Tibial nerve (tissue), 4 donors: ENCODE data around the gene IL1RAPL2.

Experiments used
- EP300 ChIP-seq, 2 donors: sonication (generic); formaldehyde crosslinking; IDR thresholded peaks; one replicate each; pipeline ENCODE4 v1.6.1; 2017; ENCODE audit warnings: antibody characterized with exemption in 2 of 2, mild to moderate bottlenecking in 1 of 2
- TF ChIP-seq, protein P1 (sequence below), 5 experiments: fragments of 200-600 bp in 3 of 5; fragments of 450-650 bp in 2 of 5; sonication (generic) in 3 of 5; IDR thresholded peaks; one replicate each; pipeline ENCODE4 v1.5.1; 2016 to 2019; ENCODE audit warnings: antibody characterized with exemption in 5 of 5, mild to moderate bottlenecking in 3 of 5, moderate library complexity in 2 of 5

DNA sequence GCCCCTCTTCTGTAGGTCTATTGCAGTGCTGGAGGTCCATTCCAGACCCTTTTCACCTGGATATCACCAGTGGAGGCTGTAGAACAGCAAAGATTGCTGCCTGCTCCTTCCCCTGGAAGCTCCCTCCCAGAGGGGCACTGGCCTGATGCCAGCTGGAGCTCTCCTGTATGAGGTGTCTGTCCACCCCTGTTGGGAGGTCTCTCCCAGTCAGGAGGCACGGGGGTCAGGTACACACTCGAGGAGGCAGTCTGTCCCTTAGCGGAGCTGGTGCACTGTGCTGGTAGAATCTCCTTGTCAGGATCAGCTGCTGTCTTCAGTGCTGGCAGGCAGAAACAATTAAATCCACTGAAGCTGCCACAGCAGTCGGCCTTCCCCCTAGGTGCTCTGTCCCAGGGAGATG lies 276.6 kb downstream of the IL1RAPL2 start:
- no peak for TF ChIP-seq EP300 (IDR thresholded peaks at IDR 0.05)
- TF ChIP-seq, protein P1, sequence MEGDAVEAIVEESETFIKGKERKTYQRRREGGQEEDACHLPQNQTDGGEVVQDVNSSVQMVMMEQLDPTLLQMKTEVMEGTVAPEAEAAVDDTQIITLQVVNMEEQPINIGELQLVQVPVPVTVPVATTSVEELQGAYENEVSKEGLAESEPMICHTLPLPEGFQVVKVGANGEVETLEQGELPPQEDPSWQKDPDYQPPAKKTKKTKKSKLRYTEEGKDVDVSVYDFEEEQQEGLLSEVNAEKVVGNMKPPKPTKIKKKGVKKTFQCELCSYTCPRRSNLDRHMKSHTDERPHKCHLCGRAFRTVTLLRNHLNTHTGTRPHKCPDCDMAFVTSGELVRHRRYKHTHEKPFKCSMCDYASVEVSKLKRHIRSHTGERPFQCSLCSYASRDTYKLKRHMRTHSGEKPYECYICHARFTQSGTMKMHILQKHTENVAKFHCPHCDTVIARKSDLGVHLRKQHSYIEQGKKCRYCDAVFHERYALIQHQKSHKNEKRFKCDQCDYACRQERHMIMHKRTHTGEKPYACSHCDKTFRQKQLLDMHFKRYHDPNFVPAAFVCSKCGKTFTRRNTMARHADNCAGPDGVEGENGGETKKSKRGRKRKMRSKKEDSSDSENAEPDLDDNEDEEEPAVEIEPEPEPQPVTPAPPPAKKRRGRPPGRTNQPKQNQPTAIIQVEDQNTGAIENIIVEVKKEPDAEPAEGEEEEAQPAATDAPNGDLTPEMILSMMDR (IDR thresholded peaks at IDR 0.05): no peak
